GM23248 (cell line): ENCODE measurements around the gene TRAK2.

Experiments used
- EZH2 ChIP-seq: fragments of 200-600 bp; sonication (generic); IDR thresholded peaks from 2 replicates; pipeline ENCODE4 v1.6.1; 2018; ENCODE audit warnings: antibody characterized with exemption, mild to moderate bottlenecking; ENCODE audit not compliant: insufficient read depth, poor library complexity, severe bottlenecking
- EZH2phosphoT487 ChIP-seq: fragments of 200-600 bp; sonication (generic); IDR thresholded peaks from 2 replicates; pipeline ENCODE4 v1.6.1; 2018; ENCODE audit warnings: antibody characterized with exemption, moderate library complexity, mild to moderate bottlenecking, low read depth; ENCODE audit not compliant: insufficient read depth

DNA sequence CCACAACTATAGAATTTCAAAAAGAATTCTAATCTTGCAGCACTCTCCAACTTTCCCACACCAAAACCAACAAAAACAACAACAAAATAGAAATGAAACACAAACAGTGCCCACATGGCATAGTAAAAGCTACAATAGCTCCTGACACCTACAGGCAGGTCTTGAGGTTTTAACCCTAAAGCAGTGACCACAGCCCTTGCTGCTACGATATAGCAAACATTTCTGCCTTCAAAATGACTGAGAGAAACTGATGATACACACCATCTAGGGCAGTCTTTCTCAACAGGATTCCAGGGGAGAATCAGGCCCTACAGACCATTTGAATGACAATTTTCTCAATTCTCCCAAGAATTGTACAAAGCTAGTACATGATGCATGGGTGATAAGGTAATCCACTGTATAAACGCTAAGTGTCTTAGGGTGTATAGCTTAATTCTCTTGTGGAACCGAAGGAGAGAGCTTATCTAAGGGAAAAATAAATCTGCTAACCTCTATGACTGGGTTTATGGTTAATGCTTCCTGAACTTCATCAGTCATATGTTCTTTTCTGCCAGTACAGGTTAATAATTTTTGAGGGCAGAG lies 46.5 kb downstream of the TRAK2 start:
- TF ChIP-seq EZH2phosphoT487, result no peak
- TF ChIP-seq EZH2, result no peak
